Omental fat pad (tissue), 4 donors: ENCODE results near the gene ME3. TPM values are rescaled to one million over a fixed set of nuclear protein-coding genes. Genes with fewer than 3 reads are reported as not detected.

Source experiments
- ATAC-seq: fragments of 150-250 bp; one replicate; pipeline ENCODE4 v1.9.1; 2016; ENCODE audit warnings: mild to moderate bottlenecking, moderate library complexity; ENCODE audit not compliant: low FRiP score
- DNase-seq: peaks from one replicate; pipeline ENCODE4 v3.0.0-alpha.2; 2019; ENCODE audit warnings: low spot score
- total RNA-seq, 4 donors: library from RNA; depleted of rRNA; stranded (reverse); fragments of >200 nt; gene quantifications; one replicate each; pipeline ENCODE4 v1.1.0, GENCODE V29; 2016
- TF ChIP-seq, protein P1 (sequence below), 3 donors: fragments of 450-650 bp; IDR thresholded peaks; one replicate each; pipeline ENCODE4 v1.5.1; 2016 to 2017; ENCODE audit warnings: antibody characterized with exemption in 3 of 3, mild to moderate bottlenecking in 3 of 3, moderate library complexity in 2 of 3

The ME3 gene
- total RNA-seq, 4 donors from 2014 or later, result 28.4 to 93.0 (median 80.1) TPM

GRCh38 chr11:86592047-86592591, 80.3 kb downstream of the ME3 start:
- ATAC-seq (no peak), DNase-seq (no peak)
- TF ChIP-seq, protein P1, sequence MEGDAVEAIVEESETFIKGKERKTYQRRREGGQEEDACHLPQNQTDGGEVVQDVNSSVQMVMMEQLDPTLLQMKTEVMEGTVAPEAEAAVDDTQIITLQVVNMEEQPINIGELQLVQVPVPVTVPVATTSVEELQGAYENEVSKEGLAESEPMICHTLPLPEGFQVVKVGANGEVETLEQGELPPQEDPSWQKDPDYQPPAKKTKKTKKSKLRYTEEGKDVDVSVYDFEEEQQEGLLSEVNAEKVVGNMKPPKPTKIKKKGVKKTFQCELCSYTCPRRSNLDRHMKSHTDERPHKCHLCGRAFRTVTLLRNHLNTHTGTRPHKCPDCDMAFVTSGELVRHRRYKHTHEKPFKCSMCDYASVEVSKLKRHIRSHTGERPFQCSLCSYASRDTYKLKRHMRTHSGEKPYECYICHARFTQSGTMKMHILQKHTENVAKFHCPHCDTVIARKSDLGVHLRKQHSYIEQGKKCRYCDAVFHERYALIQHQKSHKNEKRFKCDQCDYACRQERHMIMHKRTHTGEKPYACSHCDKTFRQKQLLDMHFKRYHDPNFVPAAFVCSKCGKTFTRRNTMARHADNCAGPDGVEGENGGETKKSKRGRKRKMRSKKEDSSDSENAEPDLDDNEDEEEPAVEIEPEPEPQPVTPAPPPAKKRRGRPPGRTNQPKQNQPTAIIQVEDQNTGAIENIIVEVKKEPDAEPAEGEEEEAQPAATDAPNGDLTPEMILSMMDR (IDR thresholded peaks at IDR 0.05), result no peak

DNA sequence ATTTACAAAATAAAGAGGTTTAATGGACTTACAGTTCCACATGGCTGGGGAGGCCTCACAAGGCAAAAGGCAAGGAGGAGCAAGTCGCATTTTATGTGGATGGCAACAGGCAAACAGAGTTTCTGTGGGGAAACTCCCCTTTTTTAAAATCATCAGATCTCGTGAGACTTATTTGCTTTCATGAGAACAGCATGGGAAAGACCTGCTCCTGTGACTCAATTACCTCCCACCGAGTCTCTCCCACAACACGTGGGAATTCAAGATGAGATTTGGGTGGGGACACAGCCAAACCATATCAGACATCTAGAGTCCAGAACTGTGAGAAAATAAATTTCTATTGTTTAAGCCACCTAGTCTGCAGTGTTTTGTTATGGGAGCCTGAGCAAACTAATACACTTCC, 80.8 kb downstream of the ME3 start:
- TF ChIP-seq, protein P1 (IDR thresholded peaks at IDR 0.05), result no peak
- ATAC-seq (no peak), DNase-seq (no peak)

DNA sequence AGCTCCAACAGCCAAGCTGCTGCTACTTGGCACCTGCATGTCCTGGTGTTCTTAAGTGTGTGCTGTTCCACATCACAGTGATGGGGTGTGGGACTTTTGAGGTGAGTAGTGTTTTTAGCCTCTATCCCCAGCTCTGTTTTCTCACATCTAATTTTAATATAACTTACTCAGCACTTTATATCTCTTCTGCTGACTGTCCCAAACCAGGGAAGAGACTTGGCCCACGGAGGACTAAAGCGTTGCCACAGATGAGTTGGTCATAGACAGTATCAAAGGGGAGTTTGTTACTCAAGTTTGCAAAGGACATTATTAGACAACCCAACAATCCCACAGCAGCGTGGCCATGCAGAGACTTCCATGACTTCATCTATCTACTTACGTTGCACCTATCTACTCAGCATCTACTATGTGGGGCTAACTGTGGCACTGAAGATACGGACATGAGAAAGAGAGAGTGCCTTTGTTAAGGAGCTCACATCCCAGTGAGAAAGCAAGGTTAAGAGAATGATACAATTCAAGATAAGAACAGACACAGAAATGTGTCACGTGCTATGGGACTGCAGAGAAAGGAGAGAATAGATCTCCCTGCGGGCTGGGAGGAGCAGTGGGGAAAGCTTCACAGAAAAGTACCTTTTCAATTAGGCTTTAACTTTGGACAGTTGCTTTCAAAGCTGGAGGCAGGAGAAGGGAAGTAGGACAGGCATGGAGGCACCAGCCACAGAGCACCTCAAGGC, 82.4 kb downstream of the ME3 start:
- TF ChIP-seq, protein P1 (IDR thresholded peaks at IDR 0.05), result no peak
- ATAC-seq (no peak), DNase-seq (no peak)

GRCh38 chr11:86589204-86589603, 83.2 kb downstream of the ME3 start:
- ATAC-seq, result no peak
- no peak for DNase-seq
- TF ChIP-seq, protein P1 (IDR thresholded peaks at IDR 0.05), result no peak

DNA sequence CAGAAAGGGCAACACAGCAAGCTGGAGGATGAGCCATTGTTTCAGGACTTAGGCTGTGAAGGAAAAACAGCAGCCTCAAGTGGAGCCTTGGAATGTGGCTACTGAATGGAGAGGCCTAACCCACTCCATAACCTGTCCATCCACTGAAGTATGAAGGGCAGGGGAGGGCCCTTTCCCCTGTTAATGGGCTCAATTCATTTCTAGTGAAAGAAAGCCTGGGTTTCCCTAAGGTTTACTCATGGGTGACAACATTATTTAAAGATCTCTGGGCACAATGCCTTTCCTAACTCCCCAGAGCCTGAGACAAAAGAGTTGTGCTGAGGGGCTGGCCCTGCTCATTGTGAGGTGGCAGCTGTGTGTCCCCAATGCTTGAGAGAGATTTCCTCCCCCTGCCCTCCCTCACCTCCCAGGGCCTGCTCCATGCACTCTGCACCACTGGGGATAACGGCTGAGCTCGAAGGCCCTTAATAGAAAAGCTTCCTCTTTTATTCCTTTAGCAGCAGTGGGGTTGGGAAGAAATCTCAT, 83.8 kb downstream of the ME3 start:
- DNase-seq, result no peak
- TF ChIP-seq, protein P1 (IDR thresholded peaks at IDR 0.05), result no peak
- no peak for ATAC-seq

DNA sequence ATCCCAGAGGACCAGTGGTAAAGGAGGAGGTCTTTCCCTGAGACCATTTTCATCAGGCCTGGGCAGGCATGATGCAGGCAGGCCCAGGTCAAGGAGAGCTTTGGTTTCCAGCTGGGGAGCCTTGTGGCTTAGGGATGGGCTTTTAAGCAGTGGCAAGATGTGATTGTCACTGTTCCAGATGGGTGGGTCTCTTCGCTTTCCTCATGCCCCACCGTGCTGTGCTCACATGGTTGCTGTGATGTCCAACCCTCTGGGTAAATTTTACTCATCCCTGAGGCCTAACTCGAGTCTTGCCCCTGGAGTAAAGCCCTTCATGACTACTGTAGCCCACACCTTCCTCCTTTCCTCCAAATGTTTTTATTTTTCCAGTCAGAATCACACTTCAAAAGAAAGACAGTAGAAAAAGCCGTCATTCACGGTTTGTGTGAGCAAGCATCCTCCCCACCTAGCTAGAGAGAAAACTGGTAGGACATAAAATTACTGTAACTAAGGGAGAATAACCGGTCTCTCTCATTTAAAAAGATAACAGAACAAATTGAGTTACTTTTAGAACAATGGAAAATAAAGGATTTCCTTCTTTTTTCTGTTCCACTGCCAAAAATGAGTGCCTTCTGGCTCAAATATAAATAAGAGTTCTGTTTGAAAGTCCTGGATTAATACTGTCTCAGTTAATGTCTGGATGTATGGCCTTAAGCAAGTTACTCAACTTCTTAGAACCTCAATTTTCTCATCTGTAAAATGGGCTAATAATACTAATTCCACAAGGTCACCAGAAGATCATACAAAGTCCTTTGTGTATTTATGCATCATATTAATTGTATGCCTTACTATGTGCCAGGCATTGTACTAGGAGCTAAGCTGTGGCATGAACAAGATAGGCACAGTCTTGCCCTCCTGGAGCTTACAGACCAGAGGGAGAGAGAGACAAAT, 84.9 kb downstream of the ME3 start:
- DNase-seq, result no peak
- ATAC-seq, result no peak
- TF ChIP-seq, protein P1 (IDR thresholded peaks at IDR 0.05), result no peak
